GM10847 (cell line): ENCODE results near the gene FZD8.

Source experiments
- POLR2A ChIP-seq: IDR thresholded peaks from 2 replicates; pipeline ENCODE4 v1.6.1; 2011; ENCODE audit not compliant: insufficient read length; ENCODE audit errors: extremely low read depth

The FZD8 gene

GRCh38 chr10:35594115-35595079, 47.7 kb downstream of the FZD8 start:
- no peak for TF ChIP-seq POLR2A

GRCh38 chr10:35592441-35592840, 49.7 kb downstream of the FZD8 start:
- TF ChIP-seq POLR2A, result no peak

- no peak for TF ChIP-seq POLR2A
Measured at GRCh38 chr10:35588836-35589235, 53.3 kb downstream of the FZD8 start.
